GM12872 (cell line): Measurements from ENCODE around the gene POLD4.

Experiments used
- TF ChIP-seq, protein P1 (sequence below): IDR thresholded peaks from 3 replicates; pipeline ENCODE4 v1.5.1; 2011; ENCODE audit warnings: low read depth, mild to moderate bottlenecking, low read length, moderate library complexity; ENCODE audit not compliant: insufficient read depth

POLD4 gene

DNA sequence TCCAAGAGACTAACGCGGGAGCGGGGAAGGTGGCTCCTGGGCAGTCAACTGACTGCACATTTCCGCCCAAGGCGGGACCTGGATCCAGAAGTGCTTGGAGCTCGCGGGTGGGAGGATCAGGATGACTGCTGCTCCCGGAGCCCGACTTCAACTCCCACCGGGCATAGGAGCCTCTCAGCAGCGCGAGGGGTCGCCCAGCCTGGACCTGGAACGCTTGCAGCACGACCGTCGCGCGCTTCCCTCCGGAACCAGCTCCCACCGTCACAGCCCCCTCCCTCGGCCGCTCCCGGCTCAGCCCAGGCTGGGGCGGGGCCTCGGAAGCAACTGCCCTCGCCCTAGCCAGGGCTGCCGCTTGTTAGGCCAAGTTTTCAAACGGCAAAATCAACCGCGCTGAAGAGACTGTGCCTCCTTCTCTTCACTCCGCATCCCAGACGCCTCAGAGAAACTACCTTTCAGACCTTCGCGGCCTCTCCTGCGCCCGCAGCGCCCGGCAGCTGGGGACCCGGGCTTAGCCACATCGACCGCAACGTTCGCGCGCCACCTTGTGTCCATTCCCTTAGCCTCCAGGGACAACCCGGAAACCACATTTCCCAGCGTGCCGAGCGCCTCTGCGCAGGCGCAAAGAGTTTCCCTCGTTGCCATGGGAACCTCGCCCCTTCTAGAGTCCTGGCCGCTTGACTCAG, 36.0 kb downstream of the POLD4 start:
- TF ChIP-seq, protein P1, sequence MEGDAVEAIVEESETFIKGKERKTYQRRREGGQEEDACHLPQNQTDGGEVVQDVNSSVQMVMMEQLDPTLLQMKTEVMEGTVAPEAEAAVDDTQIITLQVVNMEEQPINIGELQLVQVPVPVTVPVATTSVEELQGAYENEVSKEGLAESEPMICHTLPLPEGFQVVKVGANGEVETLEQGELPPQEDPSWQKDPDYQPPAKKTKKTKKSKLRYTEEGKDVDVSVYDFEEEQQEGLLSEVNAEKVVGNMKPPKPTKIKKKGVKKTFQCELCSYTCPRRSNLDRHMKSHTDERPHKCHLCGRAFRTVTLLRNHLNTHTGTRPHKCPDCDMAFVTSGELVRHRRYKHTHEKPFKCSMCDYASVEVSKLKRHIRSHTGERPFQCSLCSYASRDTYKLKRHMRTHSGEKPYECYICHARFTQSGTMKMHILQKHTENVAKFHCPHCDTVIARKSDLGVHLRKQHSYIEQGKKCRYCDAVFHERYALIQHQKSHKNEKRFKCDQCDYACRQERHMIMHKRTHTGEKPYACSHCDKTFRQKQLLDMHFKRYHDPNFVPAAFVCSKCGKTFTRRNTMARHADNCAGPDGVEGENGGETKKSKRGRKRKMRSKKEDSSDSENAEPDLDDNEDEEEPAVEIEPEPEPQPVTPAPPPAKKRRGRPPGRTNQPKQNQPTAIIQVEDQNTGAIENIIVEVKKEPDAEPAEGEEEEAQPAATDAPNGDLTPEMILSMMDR = peak; percentile 88

DNA sequence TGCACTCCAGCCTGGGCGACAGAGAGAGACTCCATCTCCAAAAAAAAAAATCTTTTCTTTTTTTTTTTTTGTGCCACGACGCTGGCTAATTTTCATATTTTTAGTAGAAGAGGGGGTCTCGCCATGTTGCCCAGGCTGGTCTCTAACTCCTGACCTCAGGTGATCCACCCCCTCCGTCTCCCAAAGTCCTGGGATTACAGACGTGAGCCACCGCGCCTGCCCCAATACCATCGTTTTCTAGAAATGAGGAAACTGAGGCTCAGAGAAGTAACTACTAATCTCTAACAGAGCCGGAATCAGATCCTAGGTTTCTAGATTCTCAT, 36.5 kb downstream of the POLD4 start:
- TF ChIP-seq, protein P1 = no peak

DNA sequence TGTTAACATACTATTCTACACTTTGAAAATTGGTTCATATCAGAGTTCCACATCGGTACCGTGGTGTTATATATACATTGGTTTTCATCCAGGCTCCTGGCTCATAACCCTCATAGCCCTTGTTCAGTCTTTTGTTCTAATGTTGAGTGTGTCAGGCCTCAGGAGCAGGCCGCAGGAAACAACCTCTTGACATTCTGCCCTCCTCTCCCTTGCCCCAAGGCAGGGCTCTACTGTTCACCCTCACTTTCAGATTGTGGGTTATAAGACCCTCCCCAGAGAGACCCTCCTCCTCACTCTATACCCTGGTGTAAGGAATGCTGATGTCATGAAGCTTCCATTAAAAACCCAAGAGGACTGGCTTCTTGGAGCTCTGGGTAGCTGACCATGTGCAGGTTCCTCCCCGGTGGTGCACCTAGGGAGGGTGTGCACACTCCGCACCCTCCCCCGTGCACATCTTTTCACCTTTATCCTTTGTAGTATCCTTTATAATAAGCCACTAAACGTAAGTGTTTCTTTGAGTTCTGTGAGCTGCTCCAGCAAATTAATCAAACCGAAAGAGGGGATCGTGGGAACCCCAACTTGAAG, 37.9 kb downstream of the POLD4 start:
- TF ChIP-seq, protein P1 = no peak

DNA sequence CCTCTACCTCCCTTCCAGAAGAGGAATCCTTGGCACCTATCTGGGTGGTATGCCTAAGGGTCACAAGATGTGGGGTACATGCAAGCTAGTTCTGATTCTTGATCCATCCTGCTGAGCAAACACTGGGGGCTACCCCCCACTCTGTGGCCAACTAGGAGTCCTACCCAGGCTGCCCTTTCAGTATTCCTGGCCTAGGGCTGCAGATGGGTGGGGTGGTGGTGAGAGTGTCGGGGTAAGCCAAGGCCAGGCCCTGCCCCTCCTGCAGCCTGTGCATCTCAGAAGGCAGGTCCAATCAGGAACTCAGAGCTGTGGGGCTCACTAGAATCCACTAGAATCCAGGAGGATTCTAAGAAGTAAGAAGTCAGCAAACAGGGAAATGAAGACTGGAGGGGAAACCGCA, 39.1 kb downstream of the POLD4 start:
- TF ChIP-seq, protein P1 = no peak

DNA sequence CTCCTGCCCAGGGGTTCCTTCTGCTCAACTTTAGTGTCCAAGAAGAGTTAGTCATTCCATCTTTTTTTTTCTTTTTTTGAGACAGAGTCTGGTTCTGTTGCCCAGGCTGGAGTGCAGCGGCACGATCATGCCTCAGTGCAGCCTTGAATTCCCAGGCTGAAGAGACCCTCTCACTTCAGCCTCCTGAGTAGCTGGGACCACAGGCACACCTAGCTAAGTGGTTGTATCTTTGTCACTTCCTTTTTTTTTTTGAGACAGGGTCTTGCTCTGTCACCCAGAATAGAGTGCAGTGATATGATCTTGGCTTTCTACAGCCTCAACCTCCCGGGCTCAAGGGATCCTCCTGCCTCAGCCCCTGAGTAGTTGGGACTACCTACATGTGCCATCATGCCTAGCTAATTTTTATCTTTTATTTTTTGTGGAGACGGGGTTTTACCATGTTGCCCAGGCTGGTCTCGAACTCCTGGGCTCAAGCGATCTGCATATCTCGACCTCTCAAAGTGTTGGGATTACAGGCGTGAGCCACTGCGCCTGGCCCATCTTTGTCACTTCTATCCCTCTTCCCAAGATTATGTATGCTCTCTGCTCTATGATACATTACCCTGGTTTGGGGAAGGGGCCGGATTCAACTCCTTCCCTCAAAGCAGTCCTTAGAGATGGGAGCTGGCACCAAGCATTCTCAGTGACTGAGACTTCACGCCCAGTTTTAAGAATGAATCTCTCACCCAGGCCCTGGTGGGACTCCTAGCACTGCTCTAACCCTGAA, 40.0 kb downstream of the POLD4 start:
- TF ChIP-seq, protein P1 = no peak

DNA sequence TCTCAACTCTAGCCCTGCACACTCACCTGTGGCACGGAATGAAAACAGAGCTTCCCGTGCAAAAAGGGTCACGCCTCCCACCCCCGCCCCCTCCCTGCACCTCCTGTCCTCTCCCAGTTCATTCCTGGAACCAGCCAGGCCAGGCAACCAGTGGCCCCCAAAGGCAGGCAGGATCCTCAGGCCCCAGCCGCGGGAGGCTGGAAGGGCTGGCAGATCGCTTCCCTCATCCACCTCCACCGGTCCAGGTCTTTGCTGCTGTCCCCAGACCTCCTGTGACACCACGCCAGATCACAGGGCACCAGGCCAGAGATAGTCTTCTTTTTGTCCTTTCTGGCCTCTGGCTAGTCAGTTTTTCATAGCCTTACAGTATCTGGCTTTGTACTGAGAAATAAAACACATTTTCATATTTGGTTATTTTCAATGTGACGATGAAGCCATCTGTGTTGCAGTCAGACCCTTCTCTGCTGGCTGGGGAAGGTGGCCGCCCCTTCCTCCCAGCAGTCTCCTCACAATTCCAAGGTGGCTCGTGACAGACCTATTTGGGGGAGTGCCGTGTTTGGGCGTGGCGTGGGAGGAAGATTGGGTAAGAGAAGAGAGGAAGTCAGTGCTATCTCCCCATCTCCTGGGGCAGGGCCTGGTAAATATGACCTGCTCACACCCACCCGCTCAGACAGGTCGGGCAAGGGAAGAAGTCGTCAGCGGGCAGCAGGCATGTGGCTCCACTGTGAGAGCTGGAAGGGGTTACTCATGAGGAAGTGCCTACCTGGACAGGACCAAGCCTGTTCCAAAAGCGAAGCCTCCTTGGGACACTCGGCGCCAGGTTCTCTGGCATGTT, 40.9 kb downstream of the POLD4 start:
- TF ChIP-seq, protein P1 = no peak

DNA sequence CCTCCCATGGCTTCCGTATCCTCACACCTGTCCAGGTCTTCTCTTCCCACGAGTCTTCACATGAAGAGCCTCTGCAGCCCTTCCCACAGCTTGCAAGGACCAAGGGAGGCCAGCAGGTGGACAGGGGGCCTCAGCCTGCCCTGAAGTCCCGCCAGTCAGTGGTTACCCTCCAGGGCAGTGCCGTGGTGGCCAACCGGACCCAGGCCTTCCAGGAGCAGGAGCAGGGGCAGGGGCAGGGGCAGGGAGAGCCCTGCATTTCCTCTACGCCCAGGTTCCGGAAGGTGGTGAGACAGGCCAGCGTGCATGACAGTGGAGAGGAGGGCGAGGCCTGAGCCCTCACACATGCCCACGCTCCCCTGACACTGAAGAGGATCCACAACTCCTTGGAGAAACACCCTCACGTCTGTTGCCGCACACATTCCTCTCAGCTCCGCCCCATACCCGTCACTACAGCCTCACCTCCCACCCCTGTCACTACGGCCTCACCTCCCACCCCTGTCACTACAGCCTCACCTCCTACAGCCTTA, 41.7 kb downstream of the POLD4 start:
- TF ChIP-seq, protein P1 = no peak
